ENCODE data around the gene ADAMTS8. TPM values are rescaled to one million over a fixed set of nuclear protein-coding genes. Genes with fewer than 3 reads are reported as not detected.

The ADAMTS8 gene
- polyA plus RNA-seq, 1 experiment: 17.6 TPM

GRCh38 chr11:130472434-130472961 lies 44.1 kb upstream of the ADAMTS8 start:
- TF ChIP-seq CTCF (IDR thresholded peaks at IDR 0.05; ENCODE audit: low read depth, low read length): no peak
- H3K9me3 ChIP-seq (ENCODE audit: control insufficient read depth, insufficient read depth, low read length): no peaks in the 10 kb centered on the region; the same call in 1 of the 2 replicates
- DNase-seq (ENCODE audit: low read depth, low spot score): no peak
- no peaks in the 10 kb centered on the region for H3K27me3 ChIP-seq (ENCODE audit: control insufficient read depth, insufficient read depth, low read length)
- no peak overlapping the region for H3K4me3 ChIP-seq (ENCODE audit: low read depth, low read length)
- ChIA-PET CTCF (no interaction called here), POLR2A (no interaction called here)
- H3K27ac ChIP-seq (ENCODE audit: low read depth, low read length): no peak overlapping the region

DNA sequence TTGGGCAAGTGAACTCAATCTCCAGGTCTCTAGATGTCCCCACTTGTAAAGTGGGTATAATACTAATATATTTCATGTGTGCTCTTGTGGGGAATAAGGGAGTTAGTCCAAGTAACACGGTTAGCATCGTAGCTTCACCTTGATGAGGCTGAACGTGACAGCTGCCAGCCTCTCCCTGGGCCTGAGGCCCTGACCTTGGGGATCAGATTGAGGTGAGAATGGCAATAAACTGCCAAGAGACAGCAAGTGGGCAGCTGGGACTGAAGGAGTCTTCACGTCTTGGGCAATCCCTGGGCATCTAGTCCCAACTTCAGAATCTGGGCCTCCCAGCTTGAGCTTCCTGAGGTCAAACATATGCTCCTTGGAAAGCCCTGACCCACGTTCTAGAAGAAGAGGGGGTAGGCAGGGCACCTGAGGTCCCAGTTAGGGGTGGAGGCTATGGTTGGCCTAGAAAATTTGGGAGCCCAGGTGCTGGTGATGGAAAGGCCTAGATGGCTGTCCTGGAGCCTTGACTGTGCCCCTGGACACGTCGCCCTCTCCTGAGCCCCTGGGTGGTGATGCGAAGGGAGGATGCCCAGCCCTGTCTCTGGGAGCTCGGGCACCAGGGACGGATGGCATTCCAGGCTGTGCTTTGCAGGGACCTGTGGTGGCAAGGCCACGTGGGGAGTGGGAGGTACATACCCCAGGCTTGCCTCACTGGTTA lies 43.5 kb upstream of the ADAMTS8 start:
- ChIA-PET POLR2A (no interaction called here), CTCF (no interaction called here)
- no peak for TF ChIP-seq CTCF (IDR thresholded peaks at IDR 0.05; ENCODE audit: low read depth, low read length)
- no peak for DNase-seq (ENCODE audit: low read depth, low spot score)
- Histone ChIP-seq H3K9me3 (ENCODE audit: control insufficient read depth, insufficient read depth, low read length) (no peaks in the 10 kb centered on the region; the same call in 1 of the 2 replicates), H3K27me3 (ENCODE audit: control insufficient read depth, insufficient read depth, low read length) (no peaks in the 10 kb centered on the region), H3K27ac (ENCODE audit: low read depth, low read length) (no peak overlapping the region), H3K4me3 (ENCODE audit: low read depth, low read length) (no peak overlapping the region)

- Histone ChIP-seq H3K9me3 (ENCODE audit: control insufficient read depth, insufficient read depth, low read length) (no peaks in the 10 kb centered on the region; the same call in 1 of the 2 replicates), H3K4me3 (ENCODE audit: low read depth, low read length) (no peak overlapping the region), H3K27ac (ENCODE audit: low read depth, low read length) (no peak overlapping the region), H3K27me3 (ENCODE audit: control insufficient read depth, insufficient read depth, low read length) (no peaks in the 10 kb centered on the region)
- ChIA-PET CTCF (no interaction called here), POLR2A (interaction anchor here (0.6 kb wide), 1 partner anchor 182 kb away, joined by 4 read pairs; no protein-coding TSS in a partner anchor)
- no peak for DNase-seq (ENCODE audit: low read depth, low spot score)
- no peak for TF ChIP-seq CTCF (IDR thresholded peaks at IDR 0.05; ENCODE audit: low read depth, low read length)
Measured at GRCh38 chr11:130470832-130471706, 42.7 kb upstream of the ADAMTS8 start.

DNA sequence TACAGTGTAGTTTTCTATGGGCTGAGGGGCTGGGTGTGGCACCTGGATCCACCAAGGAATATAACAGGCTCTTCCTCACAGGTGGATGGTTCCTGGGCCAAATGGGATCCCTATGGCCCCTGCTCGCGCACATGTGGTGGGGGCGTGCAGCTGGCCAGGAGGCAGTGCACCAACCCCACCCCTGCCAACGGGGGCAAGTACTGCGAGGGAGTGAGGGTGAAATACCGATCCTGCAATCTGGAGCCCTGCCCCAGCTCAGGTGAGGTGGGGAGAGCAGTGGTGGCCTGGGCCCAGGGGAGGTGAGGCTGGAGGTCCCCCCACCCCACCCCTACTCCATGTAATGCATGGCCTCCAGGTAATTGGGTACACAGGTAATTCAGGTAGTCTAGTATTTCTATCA lies 40.8 kb upstream of the ADAMTS8 start:
- ChIA-PET CTCF (no interaction called here), POLR2A (no interaction called here)
- Histone ChIP-seq H3K27ac (ENCODE audit: low read depth, low read length) (no peak overlapping the region), H3K4me3 (ENCODE audit: low read depth, low read length) (no peak overlapping the region), H3K27me3 (ENCODE audit: control insufficient read depth, insufficient read depth, low read length) (no peaks in the 10 kb centered on the region), H3K9me3 (ENCODE audit: control insufficient read depth, insufficient read depth, low read length) (no peaks in the 10 kb centered on the region; the same call in 1 of the 2 replicates)
- DNase-seq (ENCODE audit: low read depth, low spot score): no peak
- TF ChIP-seq CTCF (IDR thresholded peaks at IDR 0.05; ENCODE audit: low read depth, low read length): no peak
